Right kidney (tissue), 1 donor: ENCODE measurements around the gene TGFB1I1.
"Not testable (repeated sequence)": the region's sequence is repeated elsewhere in the genome, so short reads cannot be mapped to it uniquely, and the experiment has no call there.

Experiments used
- DNase-seq: peaks from one replicate; pipeline ENCODE4 v3.0.0-alpha.2; 2016

Gene TGFB1I1

DNA sequence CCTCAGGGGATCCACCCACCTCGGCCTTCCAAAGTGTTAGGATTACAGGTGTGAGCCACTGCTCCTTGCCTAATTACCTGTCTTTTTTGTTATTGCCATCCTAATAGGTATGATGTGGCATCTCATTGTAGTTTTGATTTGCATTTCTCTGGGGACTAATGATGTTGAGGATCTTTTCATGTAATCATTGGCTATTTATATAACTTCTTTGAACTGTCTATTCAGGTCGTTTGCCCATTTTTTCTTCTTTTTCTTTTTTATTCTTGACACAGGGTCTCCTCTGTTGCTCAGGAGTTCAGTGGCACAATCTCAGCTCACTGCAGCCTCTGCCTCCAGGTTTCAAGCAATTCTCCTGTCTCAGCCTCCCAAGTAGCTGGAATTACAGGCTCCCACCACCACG is 1.3 kb upstream of the TGFB1I1 start:
- no peak for DNase-seq

DNA sequence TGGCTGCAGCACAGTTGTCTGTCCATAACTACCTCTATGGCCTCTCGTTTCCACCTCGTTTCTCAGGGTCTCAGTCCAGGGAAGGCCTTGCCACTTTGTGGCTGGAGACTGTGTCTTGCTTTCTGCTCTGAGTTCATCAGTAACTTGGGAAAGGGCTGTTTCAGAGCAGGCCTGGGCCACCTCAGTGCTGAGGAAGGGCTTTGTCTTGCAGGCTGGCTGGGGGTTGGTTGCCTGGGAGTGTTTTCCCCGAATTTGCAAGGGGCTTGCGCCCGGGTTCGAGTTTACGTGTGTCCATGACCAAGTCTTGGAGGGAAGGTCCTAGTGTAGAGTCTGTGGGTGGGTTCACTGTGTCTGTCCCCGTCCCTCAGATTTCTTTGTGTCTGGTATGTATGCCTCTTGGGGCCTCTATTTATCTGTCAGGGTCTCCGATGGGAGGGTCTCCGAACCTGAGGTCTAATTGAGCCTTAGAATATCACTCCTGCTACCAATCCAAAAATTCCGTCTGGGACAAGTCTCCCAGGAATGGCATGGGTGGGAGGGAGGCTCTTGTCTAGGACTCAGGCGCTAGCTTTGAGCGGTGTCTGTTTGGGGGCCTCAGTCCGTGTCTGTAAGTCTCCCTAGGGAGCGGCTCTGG is 594 bp upstream of the TGFB1I1 start:
- DNase-seq: no peak

DNA sequence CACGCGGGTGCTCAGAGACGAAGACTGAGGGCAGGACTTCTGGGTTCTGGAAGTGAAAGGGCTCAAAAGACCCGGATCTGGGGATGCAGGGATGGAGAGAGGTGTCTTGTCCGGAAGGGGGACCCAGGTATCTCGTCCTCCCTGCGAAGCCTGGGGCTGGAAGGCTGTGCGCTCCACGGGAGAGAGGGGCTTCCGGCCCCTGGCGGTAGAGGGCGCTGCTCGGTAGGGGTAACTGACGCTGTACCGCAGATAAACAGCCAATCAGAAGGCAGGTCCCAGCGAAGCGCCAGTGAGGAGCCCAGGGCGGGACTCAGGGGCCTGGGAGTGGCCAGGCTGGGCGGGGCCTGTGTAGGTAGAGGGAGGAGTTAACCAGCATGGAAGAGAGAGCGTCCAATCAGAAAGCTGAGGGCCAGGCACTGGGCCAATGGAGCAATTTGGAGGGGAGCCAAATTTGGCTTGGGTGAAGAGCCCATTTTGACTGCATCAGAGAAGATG is 804 bp downstream of the TGFB1I1 start:
- DNase-seq: peak; percentile 55

DNA sequence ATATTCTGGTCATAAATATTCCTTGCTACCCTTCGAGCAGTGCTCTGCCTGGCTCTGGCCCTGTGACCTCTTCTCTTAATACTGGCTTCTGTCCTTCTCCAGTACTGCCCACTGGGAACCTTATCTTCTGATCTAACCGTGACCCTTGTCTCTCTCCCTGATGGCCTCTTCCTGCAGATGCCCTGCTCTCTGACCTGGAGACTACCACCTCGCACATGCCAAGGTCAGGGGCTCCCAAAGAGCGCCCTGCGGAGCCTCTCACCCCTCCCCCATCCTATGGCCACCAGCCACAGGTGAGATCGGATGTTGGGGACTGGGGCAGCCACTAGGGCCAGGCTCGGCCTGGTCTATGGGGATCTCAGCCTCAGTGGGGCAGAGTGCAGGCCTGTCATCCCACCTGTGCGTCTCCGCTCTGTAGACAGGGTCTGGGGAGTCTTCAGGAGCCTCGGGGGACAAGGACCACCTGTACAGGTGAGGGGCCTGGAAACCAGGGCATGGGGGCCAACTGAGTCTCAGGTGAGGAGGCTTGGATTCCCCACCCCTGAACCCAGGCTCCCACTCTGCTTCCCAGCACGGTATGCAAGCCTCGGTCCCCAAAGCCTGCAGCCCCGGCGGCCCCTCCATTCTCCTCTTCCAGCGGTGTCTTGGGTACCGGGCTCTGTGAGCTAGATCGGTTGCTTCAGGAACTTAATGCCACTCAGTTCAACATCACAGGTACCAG is 1.5 kb downstream of the TGFB1I1 start:
- DNase-seq: no peak

DNA sequence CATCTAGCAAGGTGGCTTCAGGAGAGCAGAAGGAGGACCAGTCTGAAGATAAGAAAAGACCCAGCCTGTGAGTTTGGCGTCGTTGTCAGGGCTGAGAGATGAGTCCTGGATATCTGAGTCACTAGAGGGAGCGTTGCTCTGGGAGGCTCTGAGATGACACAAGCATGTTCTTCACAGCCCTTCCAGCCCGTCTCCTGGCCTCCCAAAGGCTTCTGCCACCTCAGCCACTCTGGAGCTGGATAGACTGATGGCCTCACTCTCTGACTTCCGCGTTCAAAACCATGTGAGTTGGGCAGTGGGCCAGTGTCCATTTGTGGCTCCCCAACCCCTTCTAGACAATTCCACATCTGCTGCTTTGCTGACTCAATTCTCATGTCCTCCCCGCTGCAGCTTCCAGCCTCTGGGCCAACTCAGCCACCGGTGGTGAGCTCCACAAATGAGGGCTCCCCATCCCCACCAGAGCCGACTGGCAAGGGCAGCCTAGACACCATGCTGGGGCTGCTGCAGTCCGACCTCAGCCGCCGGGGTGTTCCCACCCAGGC is 2.3 kb downstream of the TGFB1I1 start:
- DNase-seq: no peak

DNA sequence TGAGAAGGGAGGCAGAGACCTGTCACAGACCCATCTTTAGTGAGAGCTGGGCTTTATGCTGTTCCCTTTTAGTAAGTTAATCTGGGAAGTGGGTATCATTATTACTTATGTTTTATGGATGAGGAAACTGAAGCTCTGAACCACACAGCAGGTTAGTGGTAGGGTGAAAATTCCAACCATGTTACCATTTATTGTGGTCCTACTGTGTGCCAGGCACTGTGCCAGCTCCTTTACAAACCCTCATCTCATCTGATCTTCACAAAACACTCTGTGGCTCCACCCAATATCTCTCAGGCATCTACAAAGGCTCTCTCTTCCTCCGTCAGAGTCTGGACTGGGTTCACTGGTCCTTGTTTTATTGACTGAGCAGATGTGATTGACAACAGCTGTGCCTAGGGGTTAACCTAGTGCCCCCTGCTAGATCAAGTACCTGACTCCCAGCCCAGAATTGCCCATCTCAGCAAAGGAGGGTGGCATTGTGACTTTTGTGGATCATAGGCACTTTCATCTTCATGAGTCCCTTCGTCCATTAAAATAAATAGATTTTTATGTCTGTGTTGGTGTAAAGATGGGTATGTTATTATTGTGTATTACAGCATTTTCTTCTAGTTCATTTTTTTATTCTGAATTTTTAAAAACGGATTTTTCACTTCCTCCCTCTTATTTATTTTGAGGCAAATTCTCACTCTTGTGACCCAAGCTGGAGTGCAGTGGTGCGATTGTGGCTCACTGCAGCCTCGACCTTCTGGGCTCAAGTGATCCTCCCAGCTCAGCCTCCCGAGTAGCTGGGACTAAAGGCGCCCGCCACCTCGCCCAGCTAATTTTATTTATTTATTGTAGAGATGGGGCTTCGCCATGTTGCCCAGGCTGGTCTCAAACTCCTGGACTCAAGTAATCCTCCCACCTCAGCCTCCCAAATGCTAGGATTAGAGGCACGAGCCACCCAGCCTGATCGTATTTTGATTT is 3.1 kb downstream of the TGFB1I1 start:
- DNase-seq: no peak

DNA sequence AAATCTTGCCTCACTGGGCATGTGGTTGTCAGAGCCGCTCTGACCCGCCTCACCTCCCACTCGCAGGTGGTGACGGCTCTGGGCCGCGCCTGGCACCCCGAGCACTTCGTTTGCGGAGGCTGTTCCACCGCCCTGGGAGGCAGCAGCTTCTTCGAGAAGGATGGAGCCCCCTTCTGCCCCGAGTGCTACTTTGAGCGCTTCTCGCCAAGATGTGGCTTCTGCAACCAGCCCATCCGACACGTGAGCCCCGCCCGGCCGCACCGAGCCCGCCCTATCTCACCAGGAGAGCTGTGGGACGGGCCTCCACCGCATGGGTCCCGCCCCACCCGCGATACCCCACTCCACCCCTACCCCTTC is 4.0 kb downstream of the TGFB1I1 start:
- DNase-seq: no peak

DNA sequence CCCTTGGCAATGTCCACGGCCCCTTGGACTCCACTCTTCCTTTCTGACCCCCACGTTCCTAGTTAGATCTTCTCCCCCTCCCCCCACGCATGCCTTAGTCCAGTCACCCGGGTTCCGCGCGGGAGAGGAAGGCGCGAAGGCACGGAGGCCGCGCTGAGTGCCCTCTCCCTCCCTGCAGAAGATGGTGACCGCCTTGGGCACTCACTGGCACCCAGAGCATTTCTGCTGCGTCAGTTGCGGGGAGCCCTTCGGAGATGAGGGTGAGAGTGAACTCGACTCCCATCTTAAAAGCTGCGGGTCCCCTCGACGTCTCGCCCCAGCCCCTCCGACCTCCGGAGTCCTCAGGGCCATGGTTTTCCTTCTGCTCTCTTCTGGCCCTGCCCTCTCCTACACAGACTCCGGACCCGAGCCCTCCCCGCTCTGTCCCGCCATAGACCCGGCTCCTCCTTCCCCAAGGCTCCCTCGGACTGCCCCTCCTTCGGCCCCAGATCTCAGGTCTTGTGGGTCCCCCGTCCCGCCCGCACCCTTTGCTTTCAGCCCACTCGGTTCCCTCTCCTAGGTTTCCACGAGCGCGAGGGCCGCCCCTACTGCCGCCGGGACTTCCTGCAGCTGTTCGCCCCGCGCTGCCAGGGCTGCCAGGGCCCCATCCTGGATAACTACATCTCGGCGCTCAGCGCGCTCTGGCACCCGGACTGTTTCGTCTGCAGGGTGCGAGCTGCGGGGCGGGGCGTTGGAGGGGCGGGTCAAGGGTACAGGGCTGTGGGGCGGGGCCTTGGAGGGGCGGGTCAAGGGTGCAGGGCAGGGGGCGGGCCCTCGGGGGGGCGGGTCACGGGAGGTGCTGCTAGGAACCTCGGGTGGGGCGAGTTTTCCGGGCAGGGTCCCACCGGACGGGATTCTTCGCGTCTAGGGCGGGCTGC is 4.6 kb downstream of the TGFB1I1 start:
- peak; percentile 74 for DNase-seq

DNA sequence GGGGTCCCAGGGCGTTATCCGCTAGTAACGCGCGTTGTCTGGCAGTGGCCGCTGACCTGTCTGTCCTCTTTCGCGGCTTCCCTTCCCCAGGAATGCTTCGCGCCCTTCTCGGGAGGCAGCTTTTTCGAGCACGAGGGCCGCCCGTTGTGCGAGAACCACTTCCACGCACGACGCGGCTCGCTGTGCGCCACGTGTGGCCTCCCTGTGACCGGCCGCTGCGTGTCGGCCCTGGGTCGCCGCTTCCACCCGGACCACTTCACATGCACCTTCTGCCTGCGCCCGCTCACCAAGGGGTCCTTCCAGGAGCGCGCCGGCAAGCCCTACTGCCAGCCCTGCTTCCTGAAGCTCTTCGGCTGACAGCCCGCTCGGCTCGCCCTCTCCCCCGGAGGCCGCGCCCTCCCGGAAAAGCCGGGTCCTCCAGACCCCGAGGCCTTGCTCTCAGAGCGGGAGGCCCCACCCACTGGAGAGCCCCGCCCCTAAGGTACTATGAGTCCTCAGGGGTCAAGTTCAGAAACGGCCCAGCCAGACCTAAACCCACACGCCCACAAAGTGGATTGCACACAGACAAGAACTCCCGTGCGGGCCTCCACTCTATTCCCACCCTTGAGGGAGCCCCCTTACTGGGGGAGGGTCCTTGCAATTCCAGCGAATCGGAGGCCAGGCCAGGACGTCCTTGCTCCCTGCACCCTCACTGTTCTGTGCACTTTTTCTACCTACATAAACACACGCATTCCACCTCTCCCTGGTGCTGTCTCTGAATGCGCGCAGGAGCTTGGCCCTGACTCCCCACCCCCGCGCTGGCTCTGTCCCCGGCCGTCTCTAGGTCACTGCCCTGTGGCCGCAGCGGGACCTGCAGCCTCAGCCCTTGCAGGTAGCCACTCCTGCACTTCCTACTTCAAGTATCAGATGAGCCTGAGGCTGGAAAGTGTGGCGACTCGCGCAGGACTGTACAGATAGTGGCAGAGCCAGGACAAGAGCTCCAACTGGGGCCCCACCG is 5.6 kb downstream of the TGFB1I1 start:
- DNase-seq: peak; percentile 76

DNA sequence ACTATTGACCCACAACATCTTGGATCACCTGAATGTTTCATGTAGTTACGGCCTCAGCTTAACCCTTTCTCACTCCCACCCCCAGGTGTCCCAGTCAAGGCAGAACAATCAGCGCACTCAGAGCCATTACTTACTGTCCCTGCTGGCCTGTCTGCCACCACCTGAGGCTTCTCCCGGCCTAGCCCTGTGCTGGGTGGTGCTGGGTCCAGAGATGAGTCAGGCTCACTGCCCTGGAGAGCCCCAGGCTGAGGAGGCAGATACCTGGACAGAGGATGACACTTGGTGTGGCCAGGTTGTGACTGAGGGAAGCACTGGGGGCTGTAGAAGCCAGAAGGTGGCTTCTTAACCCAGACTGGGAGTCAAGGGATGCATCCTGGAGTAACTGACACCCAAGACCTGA is 7.0 kb downstream of the TGFB1I1 start:
- no peak for DNase-seq

DNA sequence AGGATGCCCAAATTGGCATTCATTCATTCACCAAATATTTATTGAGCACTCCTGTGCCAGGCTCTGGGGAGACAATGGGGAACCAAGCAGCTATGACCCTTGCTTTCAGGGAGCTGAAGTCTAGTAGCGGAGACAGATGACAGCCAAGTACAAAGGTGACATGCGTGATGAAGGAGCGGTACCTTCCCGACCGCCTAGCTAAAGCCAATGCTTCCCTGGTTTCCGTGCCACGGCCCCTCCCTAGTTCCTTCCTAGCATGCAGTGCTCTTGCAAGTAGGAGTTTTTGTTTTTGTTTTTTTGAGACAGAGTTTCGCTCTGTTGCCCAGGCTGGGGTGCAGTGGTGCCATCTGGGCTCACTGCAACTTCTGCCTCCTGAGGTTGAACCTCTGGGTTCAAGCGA is 7.8 kb downstream of the TGFB1I1 start:
- no peak for DNase-seq

DNA sequence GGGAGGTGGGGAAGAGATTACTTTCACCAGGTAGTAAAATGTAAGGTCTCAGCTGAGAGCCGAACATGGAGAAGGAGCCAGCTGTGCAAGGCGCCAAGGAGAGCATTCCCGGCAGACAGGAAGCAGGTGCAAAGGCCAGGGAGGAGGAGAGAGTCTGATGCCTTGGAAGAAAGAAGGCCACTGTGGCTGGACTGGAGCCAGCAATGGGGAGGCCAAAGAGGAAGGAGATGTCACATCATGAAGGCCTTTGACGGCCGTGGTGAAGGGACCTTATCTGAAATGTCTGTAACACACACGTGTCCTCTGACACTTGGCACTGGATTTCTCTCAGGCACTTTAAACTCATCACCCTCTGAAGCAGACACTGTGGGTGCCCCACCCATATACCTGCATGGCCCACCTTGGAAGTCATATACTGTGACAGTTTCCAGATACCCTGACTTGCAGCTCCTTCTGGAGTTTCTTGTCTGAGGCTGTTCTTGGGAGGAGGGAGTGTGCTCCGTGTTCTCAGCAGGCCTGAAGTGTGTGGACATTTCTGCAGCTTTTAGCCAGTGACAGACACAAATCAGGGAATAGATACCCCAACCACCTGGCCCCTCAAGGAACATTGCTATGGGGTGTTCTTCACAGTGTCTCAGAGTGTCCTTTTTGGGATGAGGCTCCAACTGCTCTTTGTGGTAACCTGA is 9.0 kb downstream of the TGFB1I1 start:
- no peak for DNase-seq

DNA sequence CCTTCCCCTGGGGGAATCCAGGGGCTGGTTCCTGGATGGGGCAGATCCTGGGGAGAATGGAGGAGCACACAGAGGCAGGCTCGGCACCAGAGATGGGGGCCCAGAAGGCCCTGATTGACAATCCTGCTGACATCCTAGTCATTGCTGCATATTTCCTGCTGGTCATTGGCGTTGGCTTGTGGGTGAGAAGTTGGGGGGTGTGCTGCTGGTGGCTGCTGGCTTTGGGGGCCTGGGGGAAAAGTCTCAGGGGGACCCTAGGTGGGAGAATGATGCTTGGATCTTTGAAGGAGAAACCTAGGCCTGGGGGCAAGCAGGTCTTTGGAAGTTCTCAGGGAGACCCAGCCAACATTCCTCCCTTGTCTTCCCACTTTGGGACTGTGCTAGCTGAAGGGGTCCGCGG is 11.1 kb downstream of the TGFB1I1 start, which contains the start of gene SLC5A2:
SLC5A2 (plus strand) TSS at position 43 of the 400 bp plus-strand sequence; CDS start at position 57, 14 bp downstream.
- DNase-seq: no peak

DNA sequence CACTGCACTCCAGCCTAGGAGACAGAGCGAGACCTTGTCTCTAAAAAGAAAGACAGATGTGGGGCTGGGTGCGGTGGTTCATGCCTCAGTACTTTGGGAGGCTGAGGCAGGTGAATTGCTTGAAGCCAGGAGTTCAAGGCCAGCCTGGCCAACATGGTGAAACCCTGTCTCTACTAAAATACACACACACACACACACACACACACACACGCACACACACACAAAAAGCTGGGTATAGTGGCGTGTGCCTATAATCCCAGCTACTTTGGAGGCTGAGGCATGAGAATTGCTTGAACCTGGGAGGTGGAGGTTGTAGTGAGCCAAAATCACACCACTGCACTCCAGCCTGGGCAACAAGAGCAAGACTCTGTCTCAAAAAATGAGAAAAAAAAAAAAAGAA is 12.1 kb downstream of the TGFB1I1 start:
- DNase-seq: not testable (repeated sequence)

DNA sequence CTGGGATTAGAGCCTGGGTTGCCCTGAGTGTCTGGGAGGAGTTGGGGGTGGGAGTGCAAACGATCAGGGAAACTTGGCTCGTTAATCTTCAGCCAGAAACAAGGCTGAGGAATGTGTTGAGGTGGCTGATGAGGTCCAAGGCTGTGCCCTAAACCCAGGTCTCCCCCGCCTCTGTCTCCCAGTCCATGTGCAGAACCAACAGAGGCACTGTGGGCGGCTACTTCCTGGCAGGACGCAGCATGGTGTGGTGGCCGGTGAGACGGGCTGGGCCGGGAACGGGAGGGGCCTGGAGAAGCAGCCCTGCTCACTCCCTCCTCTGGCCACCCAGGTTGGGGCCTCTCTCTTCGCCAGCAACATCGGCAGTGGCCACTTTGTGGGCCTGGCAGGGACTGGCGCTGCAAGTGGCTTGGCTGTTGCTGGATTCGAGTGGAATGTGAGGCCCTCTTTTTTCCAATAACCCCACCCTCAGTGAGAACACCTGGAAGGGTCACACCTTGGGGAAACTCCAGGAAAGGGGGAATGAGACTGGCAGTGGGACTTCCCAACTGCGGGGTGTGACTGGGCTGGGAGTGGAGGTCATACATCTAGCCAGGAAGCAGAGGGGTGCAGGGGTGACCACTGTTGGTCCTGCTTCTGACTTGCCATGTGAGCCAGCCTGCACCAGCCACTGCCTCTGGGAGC is 12.7 kb downstream of the TGFB1I1 start:
- DNase-seq: peak; percentile 45

DNA sequence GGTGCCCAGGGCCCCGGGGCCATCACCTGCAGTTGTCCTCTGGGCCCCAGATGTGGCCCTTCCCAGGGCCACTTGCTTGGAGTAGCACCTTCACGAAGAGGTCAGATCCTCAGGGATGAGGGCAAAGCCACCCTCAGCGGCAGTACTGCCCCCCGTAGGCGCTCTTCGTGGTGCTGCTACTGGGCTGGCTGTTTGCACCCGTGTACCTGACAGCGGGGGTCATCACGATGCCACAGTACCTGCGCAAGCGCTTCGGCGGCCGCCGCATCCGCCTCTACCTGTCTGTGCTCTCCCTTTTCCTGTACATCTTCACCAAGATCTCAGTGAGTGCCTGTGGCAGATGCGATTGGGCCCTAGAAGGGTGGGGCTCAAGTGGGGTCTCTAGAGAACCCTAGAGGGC is 13.6 kb downstream of the TGFB1I1 start:
- DNase-seq: no peak

DNA sequence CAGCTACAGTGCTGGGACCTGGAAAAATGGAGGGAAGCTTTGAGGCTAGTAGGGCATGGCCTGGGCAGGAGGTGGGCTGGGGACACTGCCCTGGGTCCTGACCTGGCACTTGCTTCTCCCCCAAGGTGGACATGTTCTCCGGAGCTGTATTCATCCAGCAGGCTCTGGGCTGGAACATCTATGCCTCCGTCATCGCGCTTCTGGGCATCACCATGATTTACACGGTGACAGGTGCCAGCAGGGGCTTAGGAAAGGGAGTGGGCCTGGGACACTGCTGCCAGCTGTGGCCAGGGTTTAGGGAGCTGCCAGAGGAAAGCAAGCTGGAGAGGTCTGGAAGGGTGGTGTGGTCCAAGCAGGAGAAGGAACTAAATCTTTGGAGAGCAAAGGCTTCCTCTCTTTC is 14.1 kb downstream of the TGFB1I1 start:
- no peak for DNase-seq

DNA sequence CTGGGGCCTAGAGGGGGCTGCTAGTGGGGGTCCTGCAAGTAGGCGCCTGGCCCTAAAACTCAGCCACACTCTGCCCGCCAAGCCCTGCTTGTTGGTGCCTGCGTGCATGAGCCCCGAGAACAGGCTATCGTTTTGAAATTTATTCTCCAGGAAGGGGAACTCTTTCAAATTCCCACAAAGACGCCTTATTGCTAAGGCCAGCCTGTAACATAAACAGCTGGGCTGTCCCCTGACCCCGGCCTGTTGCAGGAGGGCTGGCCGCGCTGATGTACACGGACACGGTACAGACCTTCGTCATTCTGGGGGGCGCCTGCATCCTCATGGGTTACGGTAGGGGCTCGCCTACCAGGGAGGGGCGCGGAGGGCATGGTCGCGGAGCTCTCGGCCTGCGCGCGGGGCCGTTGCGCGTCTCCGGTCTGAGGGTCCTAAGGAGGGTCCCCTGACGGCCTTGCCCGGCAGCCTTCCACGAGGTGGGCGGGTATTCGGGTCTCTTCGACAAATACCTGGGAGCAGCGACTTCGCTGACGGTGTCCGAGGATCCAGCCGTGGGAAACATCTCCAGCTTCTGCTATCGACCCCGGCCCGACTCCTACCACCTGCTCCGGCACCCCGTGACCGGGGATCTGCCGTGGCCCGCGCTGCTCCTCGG is 15.2 kb downstream of the TGFB1I1 start:
- peak; percentile 66 for DNase-seq
